Endothelial cell of umbilical vein (primary cell): Measurements from ENCODE around the gene SPAG17. TPM values are rescaled to one million over a fixed set of nuclear protein-coding genes. Genes with fewer than 3 reads are reported as not detected.

ENCODE experiments used
- BruUV-seq: library from RNA; stranded (reverse); fragments of 400-500 nt; replicated peaks from 2 replicates; lab custom pipeline; 2021; lab: Mats Ljungman, UMichigan
- CTCF ChIA-PET: fragments of 300-600, 350-600 bp; sonication (Branson Sonifier 250); formaldehyde crosslinking; loops from one replicate; lab custom pipeline; 2021; ENCODE audit warnings: antibody characterized with exemption, inconsistent platforms; lab: Charles Lee
- POLR2A ChIA-PET: fragments of 300-600, 350-600 bp; sonication (Branson Sonifier 250); formaldehyde crosslinking; loops from one replicate; lab custom pipeline; 2021; ENCODE audit warnings: antibody characterized with exemption, inconsistent platforms; lab: Charles Lee
- DNase-seq: peaks from one replicate; pipeline ENCODE4 v3.0.0-alpha.2; 2011; ENCODE audit warnings: low read depth, low spot score
- FAIRE-seq: peaks from 2 replicates; lab custom pipeline; 2011; peaks lifted over from hg19 to GRCh38; lab: Jason Lieb, UNC
- H2AFZ ChIP-seq: 2 replicates; pipeline ENCODE4 v1.6.0; 2012; ENCODE audit warnings: low read depth, low read length, control low read depth, inconsistent platforms
- H3K27ac ChIP-seq: 2 replicates; pipeline ENCODE4 v1.5.1; 2011; ENCODE audit warnings: low read depth, mild to moderate bottlenecking, control low read depth, low read length, moderate library complexity; ENCODE audit not compliant: insufficient read depth
- H3K27me3 ChIP-seq, 2 experiments: 2 replicates each; pipeline versions ENCODE4 v1.6.0 to v1.6.1; 2011; ENCODE audit warnings: low read length in 2 of 2, mixed read lengths in 1 of 2; ENCODE audit not compliant: control insufficient read depth in 2 of 2, insufficient read depth in 2 of 2
- H3K36me3 ChIP-seq, 2 experiments: 2 replicates in 1 of 2; 3 replicates in 1 of 2; pipeline ENCODE4 v1.5.1; 2011; ENCODE audit warnings: low read length in 2 of 2, mild to moderate bottlenecking in 1 of 2, moderate library complexity in 1 of 2; ENCODE audit not compliant: control insufficient read depth in 2 of 2, insufficient read depth in 2 of 2; ENCODE audit errors: extremely low read depth in 1 of 2
- H3K4me1 ChIP-seq: 3 replicates; pipeline ENCODE4 v1.5.1; 2011; ENCODE audit warnings: mild to moderate bottlenecking, low read length; ENCODE audit not compliant: control insufficient read depth, insufficient read depth; ENCODE audit errors: extremely low read depth
- H3K4me2 ChIP-seq: 2 replicates; pipeline ENCODE4 v1.6.1; 2011; ENCODE audit warnings: low read length, control low read depth, mixed read lengths; ENCODE audit not compliant: insufficient read depth
- H3K4me3 ChIP-seq, 3 experiments: fragments of 200-600 bp in 1 of 3; sonication (generic), shearing (Covaris generic) in 1 of 3; replicated peaks in 1 of 3; 2 replicates each; pipeline ENCODE4 v1.5.1; 2011 to 2016; ENCODE audit warnings: control low read depth in 3 of 3, low read length in 3 of 3, mild to moderate bottlenecking in 2 of 3, inconsistent platforms in 1 of 3, low read depth in 1 of 3, moderate library complexity in 1 of 3; ENCODE audit not compliant: insufficient read depth in 1 of 3
- H3K79me2 ChIP-seq: 2 replicates; pipeline ENCODE4 v1.6.0; 2012; ENCODE audit warnings: low read length, inconsistent platforms; ENCODE audit not compliant: control insufficient read depth, insufficient read depth
- H3K9ac ChIP-seq: replicated peaks from 2 replicates; pipeline ENCODE3; 2011; ENCODE audit warnings: low read length, control low read depth; ENCODE audit not compliant: insufficient read depth; ENCODE audit errors: extremely low read depth
- H3K9me1 ChIP-seq: replicated peaks from 3 replicates; pipeline ENCODE4 v1.6.0; 2011; ENCODE audit warnings: mild to moderate bottlenecking, low read length; ENCODE audit not compliant: control insufficient read depth, insufficient read depth; ENCODE audit errors: extremely low read depth
- H3K9me3 ChIP-seq: replicated peaks from 2 replicates; pipeline ENCODE4 v1.5.1; 2012; ENCODE audit warnings: low read length, inconsistent platforms; ENCODE audit not compliant: control insufficient read depth, insufficient read depth
- H4K20me1 ChIP-seq: replicated peaks from 2 replicates; pipeline ENCODE3; 2011; ENCODE audit warnings: mild to moderate bottlenecking, low read length; ENCODE audit not compliant: control insufficient read depth, insufficient read depth; ENCODE audit errors: extremely low read depth
- CTCF ChIP-seq, 2 donors: IDR thresholded peaks; 1 replicate in 1 of 2; 2 replicates in 1 of 2; pipeline ENCODE4 v1.5.1; 2011; ENCODE audit warnings: low read length in 2 of 2, mild to moderate bottlenecking in 2 of 2, moderate library complexity in 2 of 2, control low read depth in 1 of 2, inconsistent platforms in 1 of 2, low read depth in 1 of 2; ENCODE audit not compliant: insufficient read depth in 1 of 2; ENCODE audit errors: extremely low read depth in 1 of 2
- EZH2 ChIP-seq: IDR thresholded peaks from 2 replicates; pipeline ENCODE4 v1.6.1; 2012; ENCODE audit warnings: borderline replicate concordance, low read depth, mild to moderate bottlenecking, moderate library complexity, low read length, inconsistent platforms; ENCODE audit not compliant: severe bottlenecking
- FOS ChIP-seq: IDR thresholded peaks from 2 replicates; pipeline ENCODE4 v1.6.1; 2011; ENCODE audit warnings: mild to moderate bottlenecking, low read length, moderate library complexity, borderline replicate concordance; ENCODE audit not compliant: insufficient read depth
- GATA2 ChIP-seq: IDR thresholded peaks from 2 replicates; pipeline ENCODE4 v1.7.0; 2011; ENCODE audit warnings: low read depth, mild to moderate bottlenecking, moderate library complexity, mixed read lengths, low read length; ENCODE audit not compliant: insufficient read length, insufficient read depth
- JUN ChIP-seq: IDR thresholded peaks from 2 replicates; pipeline ENCODE4 v1.6.1; 2011; ENCODE audit warnings: borderline replicate concordance, low read depth; ENCODE audit not compliant: insufficient read length, insufficient read depth
- MAX ChIP-seq: IDR thresholded peaks from 2 replicates; pipeline ENCODE4 v1.6.1; 2011; ENCODE audit not compliant: insufficient read depth, insufficient read length
- MYC ChIP-seq: IDR thresholded peaks from one replicate; pipeline ENCODE4 v1.6.1; 2011; ENCODE audit warnings: mild to moderate bottlenecking, low read depth, low read length
- POLR2A ChIP-seq: IDR thresholded peaks from 2 replicates; pipeline ENCODE4 v1.6.1; 2012; ENCODE audit warnings: low read depth, mild to moderate bottlenecking, control low read depth, low read length
- POLR2AphosphoS5 ChIP-seq: IDR thresholded peaks from 2 replicates; pipeline ENCODE4 v1.6.1; 2012; ENCODE audit warnings: low read depth, mild to moderate bottlenecking, control low read depth, low read length, moderate library complexity; ENCODE audit not compliant: insufficient read depth
- dilution Hi-C: fragments of 300-500 bp; cut with MboI; formaldehyde crosslinking; loops from one replicate; pipeline ENCODE4 v1.15.0; 2019; ENCODE audit warnings: low sequenced_read_pairs; ENCODE audit not compliant: extremely low pct_ligation_motif_present
- intact Hi-C: fragments of 100-400 bp; cut with micrococcal nuclease; formaldehyde crosslinking; loops from one replicate; pipeline ENCODE4 v1.10.0; 2022
- polyA plus RNA-seq, 4 experiments: library from polyadenylated mRNA; depleted of rRNA in 3 of 4; stranded (reverse) in 3 of 4; unstranded in 1 of 4; fragments of >200 nt; gene quantifications; 2 replicates each; pipeline versions ENCODE4 v1.2.1 to v1.2.3, GENCODE V29; 2011 to 2012; ENCODE audit warnings: missing spikeins in 1 of 4
- total RNA-seq: library from RNA; stranded (reverse); gene quantifications from 2 replicates; pipeline ENCODE4 v1.2.3, GENCODE V29; 2021

Gene SPAG17
- total and polyA plus RNA-seq, 2 donors (not counting 3 experiments of a cell fraction or from before 2014, with no cell fraction given), result not detected

- TF ChIP-seq MYC (no peak), JUN (no peak), CTCF (IDR thresholded peaks at IDR 0.05; ENCODE audit: extremely low read depth in 1 of 2, insufficient read depth in 1 of 2, low read depth in 1 of 2, low read length in 2 of 2) (no peak), POLR2AphosphoS5 (no peak), EZH2 (no peak), MAX (no peak), GATA2 (no peak), POLR2A (no peak), FOS (no peak)
- H3K9ac ChIP-seq, result no peak overlapping the region
- no peak overlapping the region for H2AFZ ChIP-seq
- H3K27me3 ChIP-seq, result no peaks in the 10 kb centered on the region
- BruUV-seq, result no TSS peak
- H3K36me3 ChIP-seq, result no peaks in the 10 kb centered on the region
- H3K27ac ChIP-seq, result no peak overlapping the region
- dilution Hi-C loops (no loop called here), intact Hi-C loops (loop anchor here (10.0 kb wide), 1 partner anchor 931 kb away; no protein-coding TSS in a partner anchor)
- ChIA-PET CTCF (interaction anchor here (1.8 kb wide), 1 partner anchor 934 kb away, joined by 6 read pairs; no protein-coding TSS in a partner anchor), POLR2A (no interaction called here)
- no peaks in the 10 kb centered on the region for H3K79me2 ChIP-seq
- FAIRE-seq, result no peak
- H4K20me1 ChIP-seq, result no peaks in the 10 kb centered on the region
- no peak overlapping the region for H3K4me3 ChIP-seq
- H3K4me1 ChIP-seq, result no peaks in the 10 kb centered on the region
- no peak for DNase-seq
- no peaks in the 10 kb centered on the region for H3K9me3 ChIP-seq
- no peak overlapping the region for H3K4me2 ChIP-seq
- H3K9me1 ChIP-seq, result no peaks in the 10 kb centered on the region
These were observed 111.2 kb downstream of the SPAG17 start for GRCh38 chr1:118073648-118074435.
